SK-N-SH treated with all-trans-retinoic acid at 6 μM for 48 hours (cell line): ENCODE measurements around the gene ABL2.

Experiments used
- ATAC-seq: fragments of 200-7000 bp; cut with Tn5 transposase; 3 replicates; pipeline ENCODE4 v1.9.1; 2020; ENCODE audit warnings: mild to moderate bottlenecking, moderate library complexity
- ARNTL ChIP-seq: fragments of 450-650 bp; formaldehyde crosslinking; IDR thresholded peaks from 2 replicates; pipeline ENCODE4 v1.5.0; 2020; ENCODE audit warnings: low read depth, mild to moderate bottlenecking, moderate library complexity, borderline replicate concordance
- BACH2 ChIP-seq: fragments of 250-450 bp; sonication (Bioruptor Pico); IDR thresholded peaks from 2 replicates; pipeline ENCODE4 v1.9.0; 2021; ENCODE audit warnings: mild to moderate bottlenecking, borderline replicate concordance
- CSDC2 ChIP-seq: fragments of 250-450 bp; sonication (Bioruptor Pico); IDR thresholded peaks from 2 replicates; pipeline ENCODE4 v1.5.0; 2020; ENCODE audit warnings: mild to moderate bottlenecking, moderate library complexity
- ISL1 ChIP-seq: fragments of 250-450 bp; sonication (Bioruptor Pico); IDR thresholded peaks from 2 replicates; pipeline ENCODE4 v2.1.2; 2022; ENCODE audit warnings: mild to moderate bottlenecking, moderate library complexity
- OSR1 ChIP-seq: fragments of 250-450 bp; sonication (Bioruptor Pico); IDR thresholded peaks from 2 replicates; pipeline ENCODE4 v1.8.0; 2022; ENCODE audit warnings: moderate library complexity, mild to moderate bottlenecking, inconsistent platforms
- PPARA ChIP-seq: fragments of 250-450 bp; sonication (Bioruptor Pico); IDR thresholded peaks from 2 replicates; pipeline ENCODE4 v1.5.0; 2020; ENCODE audit warnings: mild to moderate bottlenecking, borderline replicate concordance
- RARB ChIP-seq: fragments of 250-450 bp; sonication (Bioruptor Pico); IDR thresholded peaks from 2 replicates; pipeline ENCODE4 v1.8.0; 2021; ENCODE audit warnings: mild to moderate bottlenecking, moderate library complexity
- SNAI2 ChIP-seq: fragments of 250-450 bp; sonication (Bioruptor Pico); IDR thresholded peaks from 2 replicates; pipeline ENCODE4 v1.5.0; 2020; ENCODE audit warnings: mild to moderate bottlenecking, moderate library complexity
- TCF4 ChIP-seq: fragments of 250-450 bp; sonication (Bioruptor Pico); IDR thresholded peaks from 2 replicates; pipeline ENCODE4 v1.8.0; 2021; ENCODE audit warnings: mild to moderate bottlenecking, moderate library complexity, borderline replicate concordance
- TOX ChIP-seq: fragments of 250-450 bp; sonication (Bioruptor Pico); IDR thresholded peaks from 2 replicates; pipeline ENCODE4 v1.8.0; 2021; ENCODE audit warnings: mild to moderate bottlenecking, moderate library complexity, borderline replicate concordance
- ZC3H10 ChIP-seq: fragments of 250-450 bp; sonication (Bioruptor Pico); IDR thresholded peaks from 2 replicates; pipeline ENCODE4 v1.5.1; 2021; ENCODE audit warnings: mild to moderate bottlenecking, moderate library complexity
- ZFP3 ChIP-seq: fragments of 250-450 bp; sonication (Bioruptor Pico); IDR thresholded peaks from 2 replicates; pipeline ENCODE4 v1.5.0; 2020; ENCODE audit warnings: mild to moderate bottlenecking, moderate library complexity
- ZFP30 ChIP-seq: fragments of 450-650 bp; formaldehyde crosslinking; IDR thresholded peaks from 2 replicates; pipeline ENCODE4 v1.5.0; 2022; ENCODE audit warnings: mild to moderate bottlenecking, moderate library complexity
- ZNF565 ChIP-seq: fragments of 450-650 bp; formaldehyde crosslinking; conservative IDR thresholded peaks from 2 replicates; pipeline ENCODE4 v1.5.0; 2020; ENCODE audit warnings: low read depth, mild to moderate bottlenecking, moderate library complexity
- ZNF70 ChIP-seq: fragments of 450-650 bp; formaldehyde crosslinking; IDR thresholded peaks from 2 replicates; pipeline ENCODE4 v1.5.0; 2020; ENCODE audit warnings: mild to moderate bottlenecking, moderate library complexity
- ZNF8 ChIP-seq: fragments of 450-650 bp; formaldehyde crosslinking; IDR thresholded peaks from 2 replicates; pipeline ENCODE4 v1.5.0; 2020; ENCODE audit warnings: mild to moderate bottlenecking, moderate library complexity
- TF ChIP-seq, protein P1 (sequence below): fragments of 250-450 bp; sonication (Bioruptor Pico); IDR thresholded peaks from 2 replicates; pipeline ENCODE4 v1.5.0; 2020; ENCODE audit warnings: mild to moderate bottlenecking, moderate library complexity
- TF ChIP-seq, protein P2 (sequence below): fragments of 250-450 bp; sonication (Bioruptor Pico); IDR thresholded peaks from 2 replicates; pipeline ENCODE4 v1.8.0; 2020; ENCODE audit warnings: mild to moderate bottlenecking, moderate library complexity, borderline replicate concordance
- TF ChIP-seq, protein P3 (sequence below): fragments of 250-450 bp; sonication (Bioruptor Pico); IDR thresholded peaks from 2 replicates; pipeline ENCODE4 v1.5.1; 2021; ENCODE audit warnings: mild to moderate bottlenecking, moderate library complexity
- TF ChIP-seq, protein P4 (sequence below): fragments of 250-450 bp; sonication (Bioruptor Pico); IDR thresholded peaks from 2 replicates; pipeline ENCODE4 v1.8.0; 2021; ENCODE audit warnings: low read depth, mild to moderate bottlenecking, moderate library complexity, borderline replicate concordance
- TF ChIP-seq, protein P5 (sequence below): fragments of 250-450 bp; sonication (Bioruptor Pico); IDR thresholded peaks from 2 replicates; pipeline ENCODE4 v1.5.1; 2020; ENCODE audit warnings: low read depth, mild to moderate bottlenecking, moderate library complexity

Gene ABL2

DNA sequence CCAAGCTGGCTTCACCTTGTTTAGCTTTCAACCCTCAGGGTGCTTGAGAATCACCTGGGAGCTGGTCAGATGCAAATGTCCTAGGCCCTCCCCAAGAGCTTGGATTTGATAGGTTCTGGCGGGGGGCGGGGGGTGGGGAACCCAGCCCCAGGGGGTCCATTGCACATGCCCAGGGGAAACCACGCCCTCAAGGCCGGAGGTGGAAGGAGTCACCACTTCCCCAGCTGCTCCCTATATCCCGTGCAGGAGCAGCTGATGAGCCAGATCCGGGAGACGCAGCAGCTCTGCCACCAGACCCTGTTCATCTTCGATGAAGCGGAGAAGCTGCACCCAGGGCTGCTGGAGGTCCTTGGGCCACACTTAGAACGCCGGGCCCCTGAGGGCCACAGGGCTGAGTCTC, 141.8 kb downstream of the ABL2 start:
- ATAC-seq, result no peak

DNA sequence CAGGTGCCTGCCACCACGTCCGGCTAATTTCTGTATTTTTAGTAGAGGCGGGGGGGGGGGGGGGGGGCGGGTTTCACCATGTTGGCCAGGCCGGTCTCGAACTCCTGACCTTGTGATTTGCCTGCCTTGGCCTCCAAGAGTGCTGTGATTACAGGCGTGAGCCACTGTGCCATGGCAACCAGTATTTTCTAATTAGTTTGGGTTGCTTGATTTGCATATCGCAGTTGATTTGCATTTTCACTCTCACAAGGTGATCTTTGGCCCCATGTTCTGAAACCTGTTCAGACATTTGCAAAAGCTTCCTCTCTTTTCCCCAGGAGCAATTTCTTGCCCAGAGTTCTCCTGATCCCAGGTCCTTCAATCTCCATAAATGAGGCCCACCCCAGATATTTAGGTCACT, 145.9 kb downstream of the ABL2 start:
- TF ChIP-seq, protein P1, sequence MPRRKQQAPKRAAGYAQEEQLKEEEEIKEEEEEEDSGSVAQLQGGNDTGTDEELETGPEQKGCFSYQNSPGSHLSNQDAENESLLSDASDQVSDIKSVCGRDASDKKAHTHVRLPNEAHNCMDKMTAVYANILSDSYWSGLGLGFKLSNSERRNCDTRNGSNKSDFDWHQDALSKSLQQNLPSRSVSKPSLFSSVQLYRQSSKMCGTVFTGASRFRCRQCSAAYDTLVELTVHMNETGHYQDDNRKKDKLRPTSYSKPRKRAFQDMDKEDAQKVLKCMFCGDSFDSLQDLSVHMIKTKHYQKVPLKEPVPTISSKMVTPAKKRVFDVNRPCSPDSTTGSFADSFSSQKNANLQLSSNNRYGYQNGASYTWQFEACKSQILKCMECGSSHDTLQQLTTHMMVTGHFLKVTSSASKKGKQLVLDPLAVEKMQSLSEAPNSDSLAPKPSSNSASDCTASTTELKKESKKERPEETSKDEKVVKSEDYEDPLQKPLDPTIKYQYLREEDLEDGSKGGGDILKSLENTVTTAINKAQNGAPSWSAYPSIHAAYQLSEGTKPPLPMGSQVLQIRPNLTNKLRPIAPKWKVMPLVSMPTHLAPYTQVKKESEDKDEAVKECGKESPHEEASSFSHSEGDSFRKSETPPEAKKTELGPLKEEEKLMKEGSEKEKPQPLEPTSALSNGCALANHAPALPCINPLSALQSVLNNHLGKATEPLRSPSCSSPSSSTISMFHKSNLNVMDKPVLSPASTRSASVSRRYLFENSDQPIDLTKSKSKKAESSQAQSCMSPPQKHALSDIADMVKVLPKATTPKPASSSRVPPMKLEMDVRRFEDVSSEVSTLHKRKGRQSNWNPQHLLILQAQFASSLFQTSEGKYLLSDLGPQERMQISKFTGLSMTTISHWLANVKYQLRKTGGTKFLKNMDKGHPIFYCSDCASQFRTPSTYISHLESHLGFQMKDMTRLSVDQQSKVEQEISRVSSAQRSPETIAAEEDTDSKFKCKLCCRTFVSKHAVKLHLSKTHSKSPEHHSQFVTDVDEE (CRISPR knock-in tag), result no peak
- no peak for TF ChIP-seq PPARA
- TF ChIP-seq, protein P2, sequence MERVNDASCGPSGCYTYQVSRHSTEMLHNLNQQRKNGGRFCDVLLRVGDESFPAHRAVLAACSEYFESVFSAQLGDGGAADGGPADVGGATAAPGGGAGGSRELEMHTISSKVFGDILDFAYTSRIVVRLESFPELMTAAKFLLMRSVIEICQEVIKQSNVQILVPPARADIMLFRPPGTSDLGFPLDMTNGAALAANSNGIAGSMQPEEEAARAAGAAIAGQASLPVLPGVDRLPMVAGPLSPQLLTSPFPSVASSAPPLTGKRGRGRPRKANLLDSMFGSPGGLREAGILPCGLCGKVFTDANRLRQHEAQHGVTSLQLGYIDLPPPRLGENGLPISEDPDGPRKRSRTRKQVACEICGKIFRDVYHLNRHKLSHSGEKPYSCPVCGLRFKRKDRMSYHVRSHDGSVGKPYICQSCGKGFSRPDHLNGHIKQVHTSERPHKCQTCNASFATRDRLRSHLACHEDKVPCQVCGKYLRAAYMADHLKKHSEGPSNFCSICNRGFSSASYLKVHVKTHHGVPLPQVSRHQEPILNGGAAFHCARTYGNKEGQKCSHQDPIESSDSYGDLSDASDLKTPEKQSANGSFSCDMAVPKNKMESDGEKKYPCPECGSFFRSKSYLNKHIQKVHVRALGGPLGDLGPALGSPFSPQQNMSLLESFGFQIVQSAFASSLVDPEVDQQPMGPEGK, result no peak
- no peak for TF ChIP-seq ISL1 (CRISPR knock-in tag)
- no peak for TF ChIP-seq ARNTL (CRISPR knock-in tag)
- TF ChIP-seq TCF4 (CRISPR knock-in tag), result no peak
- TF ChIP-seq CSDC2 (CRISPR knock-in tag), result no peak
- TF ChIP-seq, protein P3, sequence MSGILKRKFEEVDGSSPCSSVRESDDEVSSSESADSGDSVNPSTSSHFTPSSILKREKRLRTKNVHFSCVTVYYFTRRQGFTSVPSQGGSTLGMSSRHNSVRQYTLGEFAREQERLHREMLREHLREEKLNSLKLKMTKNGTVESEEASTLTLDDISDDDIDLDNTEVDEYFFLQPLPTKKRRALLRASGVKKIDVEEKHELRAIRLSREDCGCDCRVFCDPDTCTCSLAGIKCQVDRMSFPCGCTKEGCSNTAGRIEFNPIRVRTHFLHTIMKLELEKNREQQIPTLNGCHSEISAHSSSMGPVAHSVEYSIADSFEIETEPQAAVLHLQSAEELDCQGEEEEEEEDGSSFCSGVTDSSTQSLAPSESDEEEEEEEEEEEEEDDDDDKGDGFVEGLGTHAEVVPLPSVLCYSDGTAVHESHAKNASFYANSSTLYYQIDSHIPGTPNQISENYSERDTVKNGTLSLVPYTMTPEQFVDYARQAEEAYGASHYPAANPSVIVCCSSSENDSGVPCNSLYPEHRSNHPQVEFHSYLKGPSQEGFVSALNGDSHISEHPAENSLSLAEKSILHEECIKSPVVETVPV (CRISPR knock-in tag), result no peak
- TF ChIP-seq RARB (CRISPR knock-in tag), result no peak
- no peak for TF ChIP-seq SNAI2 (CRISPR knock-in tag)
- no peak for TF ChIP-seq TOX (CRISPR knock-in tag)
- TF ChIP-seq, all 23 proteins: peak for 0
- ATAC-seq, result no peak

More for the DNA sequence above, 141.8 kb downstream of the ABL2 start:
- TF ChIP-seq TOX (CRISPR knock-in tag) (no peak), CSDC2 (CRISPR knock-in tag) (no peak), ZNF8 (CRISPR knock-in tag) (no peak), ARNTL (CRISPR knock-in tag) (no peak), ZNF70 (CRISPR knock-in tag) (no peak), BACH2 (CRISPR knock-in tag) (no peak)
- TF ChIP-seq, protein P1 (CRISPR knock-in tag), result no peak

DNA sequence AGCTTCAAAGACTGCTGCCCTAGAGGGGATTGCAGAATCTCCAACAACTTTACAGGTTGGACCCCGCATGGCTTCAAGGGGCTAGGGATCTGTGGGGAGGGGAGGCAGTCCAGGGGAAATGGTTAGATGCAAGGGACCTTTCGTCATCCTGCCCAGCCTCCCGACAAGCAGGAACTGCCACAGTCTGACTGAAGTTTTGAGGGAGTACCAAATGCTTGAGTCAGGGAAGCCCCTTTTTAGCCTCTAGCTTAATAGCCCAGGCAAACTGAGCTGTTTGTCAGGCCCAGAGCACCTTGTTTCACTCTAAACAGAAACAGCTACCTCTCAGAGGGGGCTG, 146.5 kb downstream of the ABL2 start:
- ATAC-seq, result no peak; the same call in 2 of the 3 replicates
- TF ChIP-seq RARB (CRISPR knock-in tag) (no peak), OSR1 (CRISPR knock-in tag) (no peak), ZC3H10 (no peak), ARNTL (CRISPR knock-in tag) (no peak), ZFP3 (CRISPR knock-in tag) (no peak), ZFP30 (no peak), PPARA (no peak), TCF4 (CRISPR knock-in tag) (no peak), SNAI2 (CRISPR knock-in tag) (no peak), ZNF565 (no peak), CSDC2 (CRISPR knock-in tag) (no peak), ZNF8 (CRISPR knock-in tag) (no peak), TOX (CRISPR knock-in tag) (no peak)
- TF ChIP-seq, protein P4, sequence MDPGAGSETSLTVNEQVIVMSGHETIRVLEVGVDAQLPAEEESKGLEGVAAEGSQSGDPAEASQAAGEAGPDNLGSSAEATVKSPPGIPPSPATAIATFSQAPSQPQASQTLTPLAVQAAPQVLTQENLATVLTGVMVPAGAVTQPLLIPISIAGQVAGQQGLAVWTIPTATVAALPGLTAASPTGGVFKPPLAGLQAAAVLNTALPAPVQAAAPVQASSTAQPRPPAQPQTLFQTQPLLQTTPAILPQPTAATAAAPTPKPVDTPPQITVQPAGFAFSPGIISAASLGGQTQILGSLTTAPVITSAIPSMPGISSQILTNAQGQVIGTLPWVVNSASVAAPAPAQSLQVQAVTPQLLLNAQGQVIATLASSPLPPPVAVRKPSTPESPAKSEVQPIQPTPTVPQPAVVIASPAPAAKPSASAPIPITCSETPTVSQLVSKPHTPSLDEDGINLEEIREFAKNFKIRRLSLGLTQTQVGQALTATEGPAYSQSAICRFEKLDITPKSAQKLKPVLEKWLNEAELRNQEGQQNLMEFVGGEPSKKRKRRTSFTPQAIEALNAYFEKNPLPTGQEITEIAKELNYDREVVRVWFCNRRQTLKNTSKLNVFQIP, result no peak
- TF ChIP-seq, protein P5, sequence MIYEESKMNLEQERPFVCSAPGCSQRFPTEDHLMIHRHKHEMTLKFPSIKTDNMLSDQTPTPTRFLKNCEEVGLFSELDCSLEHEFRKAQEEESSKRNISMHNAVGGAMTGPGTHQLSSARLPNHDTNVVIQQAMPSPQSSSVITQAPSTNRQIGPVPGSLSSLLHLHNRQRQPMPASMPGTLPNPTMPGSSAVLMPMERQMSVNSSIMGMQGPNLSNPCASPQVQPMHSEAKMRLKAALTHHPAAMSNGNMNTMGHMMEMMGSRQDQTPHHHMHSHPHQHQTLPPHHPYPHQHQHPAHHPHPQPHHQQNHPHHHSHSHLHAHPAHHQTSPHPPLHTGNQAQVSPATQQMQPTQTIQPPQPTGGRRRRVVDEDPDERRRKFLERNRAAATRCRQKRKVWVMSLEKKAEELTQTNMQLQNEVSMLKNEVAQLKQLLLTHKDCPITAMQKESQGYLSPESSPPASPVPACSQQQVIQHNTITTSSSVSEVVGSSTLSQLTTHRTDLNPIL, result no peak
- TF ChIP-seq, protein P3 (CRISPR knock-in tag), result no peak
- TF ChIP-seq, protein P2, result no peak
